ENCODE data around the gene BANF1. TPM values are rescaled to one million over a fixed set of nuclear protein-coding genes. Genes with fewer than 3 reads are reported as not detected.
"Not testable (repeated sequence)": the region's sequence is repeated elsewhere in the genome, so short reads cannot be mapped to it uniquely, and the experiment has no call there.

Gene BANF1
- polyA plus RNA-seq, 1 donor from 2014 or later, result 284 TPM

GRCh38 chr11:66012371-66012945 is 10.2 kb downstream of the BANF1 start:
- Mint-ChIP-seq H3K4me3 (no peak overlapping the region), H3K4me1 (no peaks in the 10 kb centered on the region), H3K27ac (no peak overlapping the region), H3K9me3 (no peaks in the 10 kb centered on the region), H3K36me3 (no peaks in the 10 kb centered on the region), H3K27me3 (peaks cover 9% of the 10 kb centered on the region)

DNA sequence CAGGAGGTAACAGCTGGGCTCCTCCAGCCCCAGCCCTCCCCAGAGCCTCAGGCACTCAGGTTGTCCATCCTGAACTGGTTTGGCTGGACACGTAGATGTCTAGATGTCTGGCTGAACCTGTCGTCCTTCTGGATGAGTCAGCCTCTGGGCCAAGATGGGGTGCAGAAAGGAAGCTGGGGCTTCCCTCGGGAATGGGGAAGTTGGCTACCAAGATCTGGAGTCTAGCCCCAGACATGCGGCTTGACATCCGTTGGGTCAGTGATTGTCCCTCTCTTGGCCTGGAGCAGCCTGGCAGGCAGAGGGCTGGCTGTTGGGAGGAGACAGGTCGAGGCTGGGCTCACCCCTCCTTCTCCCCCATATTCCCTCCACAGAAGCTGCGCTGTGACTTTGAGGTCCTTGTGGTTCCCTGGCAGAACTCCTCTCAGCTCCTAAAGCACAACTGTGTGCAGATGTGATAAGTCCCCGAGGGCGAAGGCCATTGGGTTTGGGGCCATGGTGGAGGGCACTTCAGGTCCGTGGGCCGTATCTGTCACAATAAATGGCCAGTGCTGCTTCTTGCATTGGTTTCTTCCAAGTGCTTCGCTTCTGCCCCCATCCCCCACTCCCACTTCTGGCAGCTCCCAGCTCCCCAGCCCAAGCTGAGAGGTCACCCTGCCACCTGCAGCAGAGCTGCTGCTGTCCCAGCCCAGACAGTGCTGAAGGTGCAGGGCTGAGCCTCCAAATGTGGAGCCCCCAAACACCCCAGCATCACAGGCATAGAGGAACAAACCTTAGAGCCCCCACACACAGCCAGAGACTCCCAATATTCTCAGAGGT is 10.9 kb downstream of the BANF1 start:
- H3K27me3 Mint-ChIP-seq, result peaks cover 9% of the 10 kb centered on the region
- peak overlapping the region in 1 of 4 donors; percentile 43 for H3K4me3 Mint-ChIP-seq
- H3K4me1 Mint-ChIP-seq, result no peaks in the 10 kb centered on the region
- no peaks in the 10 kb centered on the region for H3K9me3 Mint-ChIP-seq
- H3K27ac Mint-ChIP-seq, result no peak overlapping the region
- H3K36me3 Mint-ChIP-seq, result no peaks in the 10 kb centered on the region

- no peak overlapping the region for H3K4me3 Mint-ChIP-seq
- H3K4me1 Mint-ChIP-seq, result no peaks in the 10 kb centered on the region
- no peak overlapping the region for H3K27ac Mint-ChIP-seq
- H3K9me3 Mint-ChIP-seq, result no peaks in the 10 kb centered on the region
- H3K36me3 Mint-ChIP-seq, result no peaks in the 10 kb centered on the region
- peaks cover 9% of the 10 kb centered on the region for H3K27me3 Mint-ChIP-seq
Measured at GRCh38 chr11:66013762-66014100, 11.4 kb downstream of the BANF1 start.

DNA sequence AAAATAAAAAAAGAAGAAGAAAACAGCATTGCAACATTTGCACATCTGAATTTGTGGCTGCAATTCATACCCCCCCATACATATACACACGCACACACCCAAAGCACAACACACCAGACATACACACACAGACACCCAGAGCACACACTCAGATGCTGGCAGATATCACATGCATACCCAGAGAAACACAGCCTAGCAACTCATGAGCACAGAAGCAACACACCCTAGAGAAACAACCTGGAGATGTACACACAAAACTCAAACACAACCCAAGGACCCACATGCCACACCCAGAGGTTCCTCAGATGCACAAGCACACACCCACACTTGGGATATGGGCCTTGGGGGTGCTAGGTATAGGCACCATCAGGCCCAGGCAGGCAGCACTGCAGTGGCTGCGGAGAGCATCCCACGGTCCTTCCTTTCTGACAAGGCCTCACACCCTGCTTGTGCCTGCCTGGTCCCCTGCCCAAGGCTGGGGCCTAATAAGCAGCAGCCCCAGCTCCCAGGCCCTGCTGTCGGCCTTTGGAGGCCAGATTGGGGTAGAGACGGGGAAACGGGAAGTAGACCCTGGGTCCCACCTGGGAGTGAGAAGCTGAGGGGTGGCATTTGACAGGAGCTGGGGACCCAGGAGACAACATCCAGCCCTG is 12.6 kb downstream of the BANF1 start:
- H3K9me3 Mint-ChIP-seq, result no peaks in the 10 kb centered on the region
- H3K4me3 Mint-ChIP-seq, result no peak overlapping the region
- H3K4me1 Mint-ChIP-seq, result no peaks in the 10 kb centered on the region
- H3K27ac Mint-ChIP-seq, result no peak overlapping the region
- no peaks in the 10 kb centered on the region for H3K36me3 Mint-ChIP-seq
- peaks cover 9% of the 10 kb centered on the region for H3K27me3 Mint-ChIP-seq

DNA sequence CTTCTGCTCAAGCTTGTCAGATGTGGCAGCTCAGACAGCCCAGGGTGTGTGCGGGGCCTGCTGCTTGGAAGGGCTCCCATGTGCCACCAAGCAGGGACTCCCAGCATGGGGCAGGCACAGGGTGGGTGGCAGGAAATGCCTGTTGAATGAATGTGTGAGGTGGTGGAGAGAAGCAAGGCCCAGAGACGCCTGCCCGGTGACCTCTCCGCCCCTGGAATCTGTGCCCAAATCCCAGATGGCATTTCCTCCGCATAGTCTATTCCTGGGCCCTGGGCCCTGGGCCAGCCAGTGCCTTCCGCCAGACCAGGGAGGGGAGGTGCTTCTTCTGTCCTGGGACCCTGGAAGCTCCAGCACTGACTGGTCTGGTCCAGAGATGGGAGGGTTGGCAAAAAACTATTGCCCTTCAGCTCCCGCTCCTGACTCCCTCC is 13.2 kb downstream of the BANF1 start:
- Mint-ChIP-seq H3K9me3 (no peaks in the 10 kb centered on the region), H3K36me3 (no peaks in the 10 kb centered on the region), H3K4me1 (no peaks in the 10 kb centered on the region), H3K27ac (no peak overlapping the region), H3K27me3 (peaks cover 9% of the 10 kb centered on the region), H3K4me3 (no peak overlapping the region)

DNA sequence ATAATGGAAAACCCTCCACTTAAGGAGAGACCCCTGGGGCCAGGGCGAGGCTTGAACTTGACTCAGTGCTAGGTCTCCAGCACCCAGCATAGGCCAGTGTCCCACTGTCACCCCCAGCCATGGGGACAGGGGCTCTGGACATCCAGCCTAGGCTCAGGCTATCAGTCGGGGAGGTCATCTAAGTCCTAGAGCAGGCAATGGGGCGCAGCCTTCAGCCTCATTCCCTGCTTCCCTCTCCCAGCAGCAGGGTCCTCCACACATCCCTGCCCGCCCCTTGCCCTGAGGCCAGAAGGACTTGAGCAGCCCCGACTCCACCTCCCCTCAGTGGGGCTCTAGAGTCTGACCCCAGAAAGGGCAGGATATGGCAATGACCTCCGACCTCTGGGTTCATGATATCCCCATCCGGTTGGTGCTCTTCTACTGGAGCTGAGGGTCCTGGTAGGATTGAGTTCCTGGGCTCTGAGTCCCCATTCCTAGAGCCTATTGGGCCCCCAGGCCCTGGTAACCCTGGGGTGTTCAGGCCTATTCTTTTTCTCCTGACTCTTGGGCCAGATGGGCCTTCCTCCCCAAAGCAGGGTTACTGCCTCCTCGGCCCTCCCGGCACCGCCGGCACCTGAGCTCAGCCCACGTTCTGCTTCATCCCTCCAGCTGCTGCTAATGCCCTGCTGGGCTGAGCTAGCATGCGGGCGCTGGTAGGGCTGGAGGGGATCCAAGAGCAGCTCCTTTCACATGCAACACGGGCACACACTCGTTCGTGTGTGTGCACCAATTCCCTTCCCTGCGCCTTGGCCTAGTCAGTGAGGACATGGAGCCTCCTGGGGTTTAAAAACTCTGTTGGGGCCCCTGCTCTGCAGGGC is 13.9 kb downstream of the BANF1 start:
- peaks cover 9% of the 10 kb centered on the region for H3K27me3 Mint-ChIP-seq
- H3K27ac Mint-ChIP-seq, result no peak overlapping the region
- no peaks in the 10 kb centered on the region for H3K4me1 Mint-ChIP-seq
- H3K4me3 Mint-ChIP-seq, result no peak overlapping the region
- H3K36me3 Mint-ChIP-seq, result no peaks in the 10 kb centered on the region
- no peaks in the 10 kb centered on the region for H3K9me3 Mint-ChIP-seq

- Mint-ChIP-seq H3K36me3 (no peaks in the 10 kb centered on the region), H3K27ac (no peak overlapping the region), H3K4me1 (no peaks in the 10 kb centered on the region), H3K9me3 (no peaks in the 10 kb centered on the region), H3K4me3 (no peak overlapping the region), H3K27me3 (peaks cover 5% of the 10 kb centered on the region)
Measured at GRCh38 chr11:66016793-66017177, 14.5 kb downstream of the BANF1 start.

- H3K27ac Mint-ChIP-seq, result no peak overlapping the region
Measured at GRCh38 chr11:66017321-66017720, 15.0 kb downstream of the BANF1 start.

DNA sequence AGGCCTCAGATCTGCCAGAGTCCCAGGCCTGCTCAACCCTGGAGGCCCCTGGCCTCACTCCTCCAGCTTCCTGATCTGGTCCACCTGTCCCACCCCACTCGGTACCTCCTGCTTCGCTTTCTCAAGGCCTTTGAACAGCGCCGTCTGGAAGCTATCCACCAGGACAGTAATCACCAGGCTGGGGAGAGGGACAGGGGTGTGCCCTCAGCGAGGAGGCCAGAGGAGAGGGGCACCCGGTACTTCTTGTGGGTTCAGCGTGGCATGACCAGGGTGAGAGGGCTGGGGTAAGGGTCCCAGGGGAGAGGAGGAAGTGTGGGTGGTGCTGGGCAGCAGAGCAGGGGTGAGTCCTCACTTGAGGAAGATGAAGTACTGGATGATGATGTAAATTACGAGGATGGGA is 17.9 kb downstream of the BANF1 start:
- Mint-ChIP-seq H3K36me3 (no peaks in the 10 kb centered on the region), H3K9me3 (no peaks in the 10 kb centered on the region), H3K27ac (no peak overlapping the region), H3K27me3 (no peaks in the 10 kb centered on the region), H3K4me3 (no peak overlapping the region), H3K4me1 (peaks cover 2 to 5% (median 2%) of the 10 kb centered on the region in 3 donors)

More at GRCh38 chr11:66017321-66017720, 15.0 kb downstream of the BANF1 start:
- Mint-ChIP-seq H3K9me3 (no peaks in the 10 kb centered on the region), H3K27me3 (peaks cover 5% of the 10 kb centered on the region), H3K4me1 (peaks cover 0 to under 1% (median 0%) of the 10 kb centered on the region in 3 donors), H3K36me3 (no peaks in the 10 kb centered on the region), H3K4me3 (no peak overlapping the region)

DNA sequence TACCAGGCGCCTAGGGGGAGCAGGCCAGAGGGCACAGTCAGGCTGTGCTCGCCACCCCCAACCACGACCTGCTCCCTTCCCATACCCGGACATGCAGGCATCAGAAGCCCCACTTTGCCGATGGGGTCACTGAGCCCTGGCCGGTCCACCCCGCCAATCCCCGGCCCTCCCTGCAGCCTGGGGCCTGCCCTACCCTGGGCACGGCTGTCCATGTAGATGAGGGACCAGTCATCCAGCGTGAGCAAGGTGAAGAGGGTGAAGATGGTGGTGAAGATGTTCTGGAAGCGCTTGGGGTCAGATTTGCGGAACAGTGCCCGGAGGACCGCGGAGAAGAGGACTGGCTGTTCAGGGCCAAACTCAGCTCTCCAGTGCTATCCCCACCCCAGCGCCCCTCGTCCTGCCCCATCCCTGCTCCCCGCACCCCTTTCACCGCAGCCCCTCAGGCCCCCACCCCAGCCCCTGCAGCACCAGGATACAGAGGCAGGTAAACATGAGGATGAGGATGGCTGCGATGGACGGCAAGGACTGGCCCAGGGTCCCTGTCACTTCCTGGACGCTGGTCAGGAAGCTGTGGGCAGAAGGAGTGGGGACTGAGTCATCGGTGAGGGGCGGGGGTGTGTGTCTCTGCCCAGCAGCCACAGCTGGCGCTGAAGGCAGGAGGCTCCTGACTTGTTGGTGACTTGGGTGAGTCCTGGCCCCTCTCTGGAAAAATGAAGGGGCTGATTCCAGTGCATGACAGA is 18.5 kb downstream of the BANF1 start:
- Mint-ChIP-seq H3K4me3 (peak overlapping the region in 1 of 4 donors; percentile 12), H3K9me3 (no peaks in the 10 kb centered on the region), H3K27me3 (no peaks in the 10 kb centered on the region), H3K36me3 (no peaks in the 10 kb centered on the region), H3K27ac (no peak overlapping the region), H3K4me1 (peaks cover 2 to 5% (median 2%) of the 10 kb centered on the region in 3 donors)

DNA sequence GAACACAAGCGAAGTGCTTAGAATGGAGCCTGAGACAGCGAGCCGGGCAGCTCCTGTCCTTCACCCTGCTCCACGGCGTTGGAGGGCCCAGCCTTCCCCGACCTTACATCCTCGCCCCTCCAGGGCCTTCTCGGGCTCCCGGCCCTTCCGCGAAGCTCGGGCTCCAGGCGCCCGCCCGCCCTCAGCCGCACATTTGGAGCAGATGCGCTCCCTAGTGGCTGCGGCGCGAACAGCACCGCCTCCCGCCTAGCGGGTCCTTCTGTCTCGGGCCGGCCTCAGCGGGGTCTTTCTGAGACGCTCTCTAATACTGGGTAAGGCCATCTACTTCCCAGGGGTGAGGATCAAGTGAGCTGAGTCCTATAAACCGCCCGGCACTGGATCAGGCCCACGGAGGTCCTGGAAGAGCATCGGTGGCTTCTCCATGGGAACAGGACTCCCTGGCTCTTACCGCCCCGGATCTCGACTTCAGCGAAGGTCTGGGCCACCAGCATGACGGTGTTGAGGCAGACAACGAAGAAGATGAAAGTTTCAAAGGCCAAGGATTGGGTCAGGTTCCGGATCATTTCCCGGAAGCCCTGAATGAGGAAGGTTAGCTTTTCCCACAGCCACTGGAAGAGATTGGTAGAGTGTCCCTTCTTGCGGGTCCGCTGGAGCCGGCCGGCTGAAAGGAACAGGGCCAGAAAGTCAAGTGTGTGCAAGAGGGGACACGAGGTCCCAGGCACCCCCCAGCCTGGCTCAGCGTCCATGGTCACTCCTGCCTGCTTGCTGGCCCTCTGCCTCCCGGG is 20.3 kb downstream of the BANF1 start:
- Mint-ChIP-seq H3K9me3 (no peaks in the 10 kb centered on the region), H3K27ac (peak overlapping the region in 1 of 3 donors; percentile 28), H3K36me3 (peaks cover 1% of the 10 kb centered on the region), H3K4me3 (peak overlapping the region in 3 of 4 donors; percentile 16 to 80 (median 45)), H3K4me1 (peaks cover 2 to 5% (median 2%) of the 10 kb centered on the region in 3 donors), H3K27me3 (no peaks in the 10 kb centered on the region)

DNA sequence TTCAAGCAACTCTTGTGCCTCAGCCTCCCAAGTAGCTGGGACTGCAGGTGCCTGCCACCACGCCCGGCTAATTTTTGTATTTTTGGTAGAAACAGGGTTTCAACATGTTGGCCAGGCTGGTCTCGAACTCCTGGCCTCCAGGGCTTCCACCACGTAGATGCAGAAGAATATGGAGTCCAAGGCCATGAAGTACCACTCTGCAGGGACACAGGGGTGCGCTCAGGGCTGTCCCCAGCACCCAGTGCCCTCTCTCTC is 20.8 kb downstream of the BANF1 start:
- not testable (repeated sequence) for H3K27me3 Mint-ChIP-seq, H3K4me1 Mint-ChIP-seq, H3K4me3 Mint-ChIP-seq, H3K9me3 Mint-ChIP-seq, H3K36me3 Mint-ChIP-seq, H3K27ac Mint-ChIP-seq

GRCh38 chr11:66026017-66026529 is 23.8 kb downstream of the BANF1 start, which contains the start of gene CATSPER1:
TSS of gene CATSPER1 (minus strand) at chr11:66026479. CDS start at chr11:66026379, 100 bp downstream.
- Mint-ChIP-seq H3K4me3 (no peak within 1 kb of the TSS), H3K4me1 (peaks cover 2 to 5% (median 2%) of the 10 kb centered on the region in 3 donors), H3K27ac (peak within 1 kb of the TSS in 1 of 3 donors; percentile 74), H3K27me3 (no peaks in the 10 kb centered on the region), H3K9me3 (no peaks in the 10 kb centered on the region), H3K36me3 (peaks cover 1% of the 10 kb centered on the region)

Measured in IgD-negative memory B cell (primary cell).